ENCODE data around the gene UBE2L3.
"Not testable (repeated sequence)": the region's sequence is repeated elsewhere in the genome, so short reads cannot be mapped to it uniquely, and the experiment has no call there.

Gene UBE2L3

GRCh38 chr22:21599053-21599893 is 31.8 kb downstream of the UBE2L3 start:
- no peak for TF ChIP-seq JUND (IDR thresholded peaks at IDR 0.05; ENCODE audit: low read depth)
- DNase-seq (ENCODE audit: low read depth in 1 of 2, low spot score in 1 of 2), result no peak
- in situ Hi-C loops (cut with HindIII; ENCODE audit: low pct_unique_long_range_greater_than_20kb, low sequenced_read_pairs), result no loop called here

GRCh38 chr22:21602579-21602978 is 35.1 kb downstream of the UBE2L3 start:
- TF ChIP-seq JUND (IDR thresholded peaks at IDR 0.05; ENCODE audit: low read depth), result no peak
- in situ Hi-C loops (cut with HindIII; ENCODE audit: low pct_unique_long_range_greater_than_20kb, low sequenced_read_pairs), result no loop called here
- DNase-seq (ENCODE audit: low read depth in 1 of 2, low spot score in 1 of 2), result no peak

GRCh38 chr22:21603973-21604372 is 36.5 kb downstream of the UBE2L3 start:
- in situ Hi-C loops (cut with HindIII; ENCODE audit: low pct_unique_long_range_greater_than_20kb, low sequenced_read_pairs), result no loop called here
- TF ChIP-seq JUND (IDR thresholded peaks at IDR 0.05; ENCODE audit: low read depth), result no peak
- no peak for DNase-seq (ENCODE audit: low read depth in 1 of 2, low spot score in 1 of 2)

GRCh38 chr22:21605887-21606564 is 38.5 kb downstream of the UBE2L3 start:
- no peak for TF ChIP-seq JUND (IDR thresholded peaks at IDR 0.05; ENCODE audit: low read depth)
- no peak for DNase-seq (ENCODE audit: low read depth in 1 of 2, low spot score in 1 of 2)
- in situ Hi-C loops (cut with HindIII; ENCODE audit: low pct_unique_long_range_greater_than_20kb, low sequenced_read_pairs), result no loop called here

- in situ Hi-C loops (cut with HindIII; ENCODE audit: low pct_unique_long_range_greater_than_20kb, low sequenced_read_pairs), result no loop called here
- TF ChIP-seq JUND (IDR thresholded peaks at IDR 0.05; ENCODE audit: low read depth), result no peak
- DNase-seq (ENCODE audit: low read depth in 1 of 2, low spot score in 1 of 2), result no peak
These were observed 39.3 kb downstream of the UBE2L3 start for GRCh38 chr22:21606775-21607174.

- DNase-seq (ENCODE audit: low read depth in 1 of 2, low spot score in 1 of 2); in situ Hi-C loops (cut with HindIII; ENCODE audit: low pct_unique_long_range_greater_than_20kb, low sequenced_read_pairs): not testable (repeated sequence)
These were observed 42.1 kb downstream of the UBE2L3 start for GRCh38 chr22:21609556-21610157.

- TF ChIP-seq JUND (IDR thresholded peaks at IDR 0.05; ENCODE audit: low read depth), result no peak
- in situ Hi-C loops (cut with HindIII; ENCODE audit: low pct_unique_long_range_greater_than_20kb, low sequenced_read_pairs), result no loop called here
- no peak for DNase-seq (ENCODE audit: low read depth in 1 of 2, low spot score in 1 of 2)
These were observed 43.9 kb downstream of the UBE2L3 start for GRCh38 chr22:21611210-21611977.

- DNase-seq (ENCODE audit: low read depth in 1 of 2, low spot score in 1 of 2), result no peak
- in situ Hi-C loops (cut with HindIII; ENCODE audit: low pct_unique_long_range_greater_than_20kb, low sequenced_read_pairs), result no loop called here
- TF ChIP-seq JUND (IDR thresholded peaks at IDR 0.05; ENCODE audit: low read depth), result no peak
These were observed 45.3 kb downstream of the UBE2L3 start for GRCh38 chr22:21612858-21613257.

GRCh38 chr22:21613553-21614233 is 46.2 kb downstream of the UBE2L3 start:
- in situ Hi-C loops (cut with HindIII; ENCODE audit: low pct_unique_long_range_greater_than_20kb, low sequenced_read_pairs), result no loop called here
- no peak for DNase-seq (ENCODE audit: low read depth in 1 of 2, low spot score in 1 of 2)
- no peak for TF ChIP-seq JUND (IDR thresholded peaks at IDR 0.05; ENCODE audit: low read depth)

GRCh38 chr22:21615731-21616130 is 48.2 kb downstream of the UBE2L3 start:
- in situ Hi-C loops (cut with HindIII; ENCODE audit: low pct_unique_long_range_greater_than_20kb, low sequenced_read_pairs), result no loop called here
- DNase-seq (ENCODE audit: low read depth in 1 of 2, low spot score in 1 of 2), result no peak

GRCh38 chr22:21617337-21617736 is 49.8 kb downstream of the UBE2L3 start:
- DNase-seq (ENCODE audit: low read depth in 1 of 2, low spot score in 1 of 2); in situ Hi-C loops (cut with HindIII; ENCODE audit: low pct_unique_long_range_greater_than_20kb, low sequenced_read_pairs): not testable (repeated sequence)

More at GRCh38 chr22:21615731-21616130, 48.2 kb downstream of the UBE2L3 start:
- TF ChIP-seq JUND (IDR thresholded peaks at IDR 0.05; ENCODE audit: low read depth), result no peak

GRCh38 chr22:21621025-21621424 is 53.5 kb downstream of the UBE2L3 start:
- no peak for DNase-seq (ENCODE audit: low read depth in 1 of 2, low spot score in 1 of 2)
- TF ChIP-seq JUND (IDR thresholded peaks at IDR 0.05; ENCODE audit: low read depth), result no peak
- in situ Hi-C loops (cut with HindIII; ENCODE audit: low pct_unique_long_range_greater_than_20kb, low sequenced_read_pairs), result no loop called here

Measured in T47D (cell line).